ENCODE data around the gene TROAP.
"Not testable (repeated sequence)": the region's sequence is repeated elsewhere in the genome, so short reads cannot be mapped to it uniquely, and the experiment has no call there.

The TROAP gene

GRCh38 chr12:49294086-49294803, 28.8 kb upstream of the TROAP start:
- peak; percentile 89 for DNase-seq (ENCODE audit: low spot score)

DNA sequence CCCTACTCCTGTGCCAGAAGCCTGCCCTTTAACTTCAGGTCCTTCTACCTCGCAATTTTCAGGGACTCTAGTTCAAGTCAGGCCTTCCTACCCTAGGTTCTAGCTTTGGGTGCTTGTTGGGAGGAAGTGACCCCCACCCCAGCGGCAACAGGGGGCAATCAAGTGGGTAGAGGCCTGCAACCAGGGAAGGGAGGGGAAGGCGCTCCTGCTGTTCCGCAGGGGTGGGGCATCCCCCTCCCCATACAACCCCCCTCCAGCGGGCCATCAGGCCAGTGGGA, 28.3 kb upstream of the TROAP start:
- peak; percentile 81 for DNase-seq (ENCODE audit: low spot score)

DNA sequence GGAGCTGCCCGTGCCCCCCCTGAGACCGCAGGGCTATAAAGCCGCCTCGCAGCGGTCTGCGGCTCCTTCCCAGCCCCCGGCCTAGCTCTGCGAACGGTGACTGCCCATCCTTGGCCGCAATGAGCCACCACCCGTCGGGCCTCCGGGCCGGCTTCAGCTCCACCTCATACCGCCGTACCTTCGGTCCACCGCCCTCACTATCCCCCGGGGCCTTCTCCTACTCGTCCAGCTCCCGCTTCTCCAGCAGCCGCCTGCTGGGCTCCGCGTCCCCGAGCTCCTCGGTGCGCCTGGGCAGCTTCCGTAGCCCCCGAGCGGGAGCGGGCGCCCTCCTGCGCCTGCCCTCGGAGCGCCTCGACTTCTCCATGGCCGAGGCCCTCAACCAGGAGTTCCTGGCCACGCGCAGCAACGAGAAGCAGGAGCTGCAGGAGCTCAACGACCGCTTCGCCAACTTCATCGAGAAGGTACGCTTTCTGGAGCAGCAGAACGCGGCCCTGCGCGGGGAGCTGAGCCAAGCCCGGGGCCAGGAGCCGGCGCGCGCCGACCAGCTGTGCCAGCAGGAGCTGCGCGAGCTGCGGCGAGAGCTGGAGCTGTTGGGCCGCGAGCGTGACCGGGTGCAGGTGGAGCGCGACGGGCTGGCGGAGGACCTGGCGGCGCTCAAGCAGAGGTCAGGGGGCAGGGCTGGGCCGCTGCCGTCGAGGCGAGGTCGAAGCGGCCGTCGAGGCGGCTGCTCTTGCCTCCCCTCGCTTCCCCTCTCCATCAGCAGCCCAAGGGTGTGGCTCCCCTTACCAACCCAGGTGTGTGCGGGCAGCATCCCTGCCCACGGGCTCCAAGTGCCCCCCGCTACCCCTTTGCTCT, 27.7 kb upstream of the TROAP start, which contains the start of gene PRPH:
PRPH (plus strand) TSS at position 66 of the 855 bp plus-strand sequence; CDS start at position 120, 54 bp downstream.
- DNase-seq (ENCODE audit: low spot score): no peak

- DNase-seq (ENCODE audit: low spot score): no peak
These were observed 26.8 kb upstream of the TROAP start for GRCh38 chr12:49296034-49296835.

- DNase-seq (ENCODE audit: low spot score): no peak
These were observed 26.0 kb upstream of the TROAP start for GRCh38 chr12:49296836-49297694.

DNA sequence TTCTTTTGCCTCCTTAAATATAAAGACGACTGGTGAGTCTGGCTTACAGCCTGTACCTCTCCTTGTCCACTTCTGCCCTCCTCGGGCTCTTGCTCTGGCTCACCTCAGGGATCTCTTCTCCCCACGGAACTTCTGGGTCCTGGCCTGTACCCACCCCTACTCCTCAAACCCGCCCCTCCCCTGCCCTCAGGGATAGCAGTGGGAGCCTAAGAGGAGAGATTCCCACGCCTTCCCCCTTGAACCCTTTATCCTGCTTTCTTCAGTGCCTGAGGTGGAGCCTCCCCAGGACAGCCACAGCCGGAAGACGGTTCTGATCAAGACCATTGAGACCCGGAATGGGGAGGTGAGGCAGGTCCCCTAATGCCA, 25.4 kb upstream of the TROAP start:
- no peak for DNase-seq (ENCODE audit: low spot score)

- no peak for DNase-seq (ENCODE audit: low spot score)
These were observed 24.9 kb upstream of the TROAP start for GRCh38 chr12:49298160-49298559.

- DNase-seq (ENCODE audit: low spot score): peak; percentile 72
These were observed 21.3 kb upstream of the TROAP start for GRCh38 chr12:49301760-49302159.

- DNase-seq (ENCODE audit: low spot score): no peak
These were observed 18.9 kb upstream of the TROAP start for GRCh38 chr12:49304161-49304560.

GRCh38 chr12:49305762-49306510, 17.1 kb upstream of the TROAP start:
- DNase-seq (ENCODE audit: low spot score): no peak

GRCh38 chr12:49309386-49309785, 13.7 kb upstream of the TROAP start:
- no peak for DNase-seq (ENCODE audit: low spot score)

- not testable (repeated sequence) for DNase-seq (ENCODE audit: low spot score)
These were observed 12.5 kb upstream of the TROAP start for GRCh38 chr12:49310451-49311000.

DNA sequence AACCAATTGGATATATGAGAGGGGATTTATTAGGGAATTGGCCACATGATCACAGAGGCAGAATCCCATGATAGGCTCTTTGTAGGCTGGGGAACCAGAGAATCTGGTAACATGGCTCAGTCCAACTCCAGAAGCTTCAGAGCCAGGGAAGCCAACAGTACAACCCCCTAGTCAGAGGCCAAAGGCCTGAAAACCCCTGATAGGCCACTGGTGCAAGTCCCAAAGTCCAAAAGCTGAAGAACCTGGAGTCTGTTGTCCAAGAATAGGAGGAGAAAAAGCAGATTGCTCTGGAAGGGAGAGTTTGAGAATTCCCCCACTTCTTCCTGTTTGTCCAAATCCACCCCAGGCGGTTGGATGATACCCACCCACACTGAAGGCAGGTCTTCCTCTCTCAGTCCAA, 8.2 kb upstream of the TROAP start:
- no peak for DNase-seq (ENCODE audit: low spot score)

GRCh38 chr12:49317118-49317517, 5.9 kb upstream of the TROAP start:
- not testable (repeated sequence) for DNase-seq (ENCODE audit: low spot score)

DNA sequence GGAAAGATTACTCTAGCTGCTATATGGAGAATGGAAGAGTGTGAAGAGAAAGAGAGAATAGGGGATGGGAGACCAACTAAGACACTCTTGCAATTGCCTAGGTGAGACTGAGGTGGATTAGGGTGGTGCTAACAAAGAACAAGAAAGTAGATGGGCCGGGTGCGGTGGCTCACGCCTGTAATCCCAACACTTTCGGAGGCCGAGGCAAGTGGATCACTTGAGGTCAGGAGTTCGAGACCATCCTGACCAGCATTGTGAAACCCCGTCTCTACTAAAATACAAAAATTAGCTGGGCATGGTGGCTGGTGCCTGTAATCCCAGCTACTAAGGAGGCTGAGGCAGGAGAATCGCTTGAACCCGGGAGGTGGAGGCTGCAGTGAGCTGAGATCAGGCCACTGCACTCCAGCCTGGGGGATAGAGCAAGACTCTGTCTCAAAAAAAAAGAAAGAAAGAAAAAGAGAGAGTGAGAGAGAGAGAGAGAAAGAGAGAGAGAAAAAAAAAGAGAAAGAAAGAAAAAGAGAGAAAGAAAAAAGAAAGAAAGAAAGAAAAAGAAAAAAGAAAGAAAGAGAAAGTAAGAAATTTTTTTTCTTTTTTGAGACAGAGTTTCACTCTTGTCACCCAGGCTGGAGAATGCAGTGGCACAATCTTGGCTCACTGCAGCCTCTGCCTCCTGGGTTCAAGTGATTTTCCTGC, 2.5 kb upstream of the TROAP start:
- not testable (repeated sequence) for DNase-seq (ENCODE audit: low spot score)

DNA sequence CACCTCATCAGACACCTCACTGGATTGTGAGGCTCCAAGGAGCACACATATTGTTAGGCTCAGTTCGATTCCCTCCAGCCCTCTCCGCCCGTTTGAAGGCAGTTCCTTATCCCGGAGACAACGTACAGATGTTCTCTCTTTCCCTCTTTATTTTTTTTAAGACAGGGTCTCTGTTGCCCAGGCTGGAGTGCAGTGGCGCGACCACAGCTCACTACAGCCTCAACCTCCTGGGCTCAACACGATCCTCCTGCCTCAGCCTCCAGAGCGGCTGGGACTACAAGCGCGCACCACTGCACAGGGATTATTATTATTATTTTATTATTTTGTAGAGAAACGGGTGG, 718 bp upstream of the TROAP start:
- no peak for DNase-seq (ENCODE audit: low spot score)

DNA sequence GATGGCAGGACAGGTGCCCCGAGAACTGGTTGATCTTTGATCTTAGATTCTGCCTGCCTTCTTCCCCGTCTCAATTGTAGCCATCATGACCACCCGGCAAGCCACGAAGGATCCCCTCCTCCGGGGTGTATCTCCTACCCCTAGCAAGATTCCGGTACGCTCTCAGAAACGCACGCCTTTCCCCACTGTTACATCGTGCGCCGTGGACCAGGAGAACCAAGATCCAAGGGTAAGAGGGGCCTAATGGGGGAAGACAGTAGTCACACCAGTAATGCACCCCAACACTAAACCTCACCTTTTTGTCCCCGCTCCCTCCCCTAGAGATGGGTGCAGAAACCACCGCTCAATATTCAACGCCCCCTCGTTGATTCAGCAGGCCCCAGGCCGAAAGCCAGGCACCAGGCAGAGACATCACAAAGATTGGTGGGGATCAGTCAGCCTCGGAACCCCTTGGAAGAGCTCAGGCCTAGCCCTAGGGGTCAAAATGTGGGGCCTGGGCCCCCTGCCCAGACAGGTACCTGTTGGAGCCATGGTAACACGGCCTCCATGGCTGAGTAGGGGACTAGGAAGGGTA, 556 bp downstream of the TROAP start:
- DNase-seq (ENCODE audit: low spot score): no peak

- DNase-seq (ENCODE audit: low spot score): no peak
These were observed 2.6 kb downstream of the TROAP start for GRCh38 chr12:49325606-49326005.

- DNase-seq (ENCODE audit: low spot score): no peak
These were observed 4.3 kb downstream of the TROAP start for GRCh38 chr12:49327368-49327767.

Data from SK-N-DZ (cell line).